Spinal cord (tissue), 10 donors: ENCODE data around the gene RHOH. TPM values are rescaled to one million over a fixed set of nuclear protein-coding genes. Genes with fewer than 3 reads are reported as not detected.

ENCODE experiments used
- DNase-seq, 6 donors: peaks; one replicate each; pipeline versions ENCODE4 v3.0.0 to v3.0.0-alpha.2; 2013 to 2015; ENCODE audit warnings: low spot score in 6 of 6, low read depth in 4 of 6
- H3K27ac ChIP-seq: one replicate; pipeline ENCODE4 v1.5.1; 2013; ENCODE audit warnings: low read depth, low read length, control low read depth
- H3K27me3 ChIP-seq: one replicate; pipeline ENCODE4 v1.6.1; 2013; ENCODE audit warnings: low read length; ENCODE audit not compliant: control insufficient read depth, insufficient read depth
- H3K36me3 ChIP-seq: one replicate; pipeline ENCODE4 v1.6.1; 2013; ENCODE audit warnings: low read length; ENCODE audit not compliant: control insufficient read depth, insufficient read depth
- H3K4me1 ChIP-seq: one replicate; pipeline ENCODE4 v1.6.1; 2013; ENCODE audit warnings: low read length; ENCODE audit not compliant: control insufficient read depth, insufficient read depth
- H3K4me3 ChIP-seq: one replicate; pipeline ENCODE4 v1.5.1; 2013; ENCODE audit warnings: low read depth, low read length, control low read depth
- H3K9me3 ChIP-seq: one replicate; pipeline ENCODE4 v1.6.1; 2013; ENCODE audit warnings: low read length; ENCODE audit not compliant: control insufficient read depth, insufficient read depth
- WGBS: methylation state at CpG from one replicate; pipeline ENCODE4 v1.1.5; 2013; ENCODE audit warnings: missing lambda C conversion rate; ENCODE audit not compliant: insufficient coverage; 5-methylcytosine and 5-hydroxymethylcytosine counted together
- polyA plus RNA-seq, 2 donors: library from polyadenylated mRNA; unstranded; fragments of 120-200 nt; gene quantifications; one replicate each; pipeline ENCODE4 v1.2.1, GENCODE V29; 2013; ENCODE audit not compliant: insufficient read length in 2 of 2
- total RNA-seq, 2 donors: library from RNA; depleted of rRNA in 1 of 2; stranded (reverse); fragments of 120-200 nt in 1 of 2; fragments of >200 nt in 1 of 2; gene quantifications; one replicate each; pipeline versions ENCODE4 v1.2.3 to v1.2.4, GENCODE V29; 2013 to 2014
- donor health status: healthy.

The RHOH gene
- total and polyA plus RNA-seq, 4 donors: 1.1 to 3.1 (median 1.5) TPM

DNA sequence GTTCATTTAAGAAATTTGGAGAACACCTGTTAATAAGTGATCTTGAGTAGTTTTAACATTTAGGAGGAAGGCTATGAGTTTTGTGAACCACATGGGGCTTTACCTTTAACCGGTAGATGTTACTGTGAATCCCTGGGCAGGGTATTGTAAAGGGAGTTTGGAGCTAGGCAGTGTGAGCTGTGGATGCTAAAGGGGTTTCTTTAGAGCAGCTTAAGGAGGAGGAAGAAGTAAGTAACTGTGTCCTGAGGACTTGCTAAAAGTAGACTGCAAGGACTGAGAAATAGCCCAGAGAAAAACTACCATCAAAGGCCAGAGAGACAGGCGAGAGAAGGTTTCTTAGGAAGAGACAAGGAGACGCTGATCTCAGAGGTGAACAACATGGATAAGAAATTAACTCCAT, 5.6 kb downstream of the RHOH start:
- no peaks in the 10 kb centered on the region for H3K9me3 ChIP-seq
- DNase-seq: no peak
- no peaks in the 10 kb centered on the region for H3K4me1 ChIP-seq
- no peak overlapping the region for H3K4me3 ChIP-seq
- no peak overlapping the region for H3K27ac ChIP-seq
- 89% methylated on average over 1 of the region's 3 CpGs for WGBS
- H3K27me3 ChIP-seq: no peaks in the 10 kb centered on the region
- H3K36me3 ChIP-seq: no peaks in the 10 kb centered on the region

DNA sequence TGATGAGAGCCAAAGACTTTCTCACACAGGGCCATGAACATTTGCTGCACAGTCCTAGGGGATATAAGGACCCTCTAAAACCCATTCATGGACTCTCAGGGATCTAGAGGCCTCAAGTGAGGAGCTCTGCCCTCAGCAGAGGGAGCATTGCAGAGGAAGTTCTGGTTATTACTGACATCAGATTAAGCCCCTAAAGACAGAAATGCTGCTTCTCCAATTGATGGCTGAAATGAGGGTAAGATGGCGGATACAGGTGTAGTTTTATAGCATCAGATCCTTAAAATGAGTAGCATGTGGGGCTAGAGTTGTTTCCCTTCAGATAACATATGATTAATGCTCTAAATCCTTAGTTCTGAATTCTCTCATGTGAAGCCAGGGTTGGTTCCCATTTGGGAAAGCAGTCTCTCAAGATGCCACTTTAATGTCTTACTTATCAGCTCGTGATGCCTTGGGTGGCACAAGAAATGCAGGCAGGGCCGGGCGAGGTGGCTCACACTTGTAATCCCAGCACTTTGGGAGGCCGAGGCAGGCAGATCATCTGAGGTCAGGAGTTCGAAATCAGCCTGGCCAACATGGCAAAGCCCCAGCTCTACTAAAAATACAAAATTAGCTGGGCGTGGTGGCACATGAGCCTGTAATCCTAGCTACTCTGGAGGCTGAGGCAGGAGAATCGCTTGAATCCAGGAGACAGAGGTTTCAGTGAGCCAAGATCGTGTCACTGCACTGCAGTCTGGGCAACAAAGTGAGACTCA, 7.9 kb downstream of the RHOH start:
- Histone ChIP-seq H3K4me3 (no peak overlapping the region), H3K9me3 (no peaks in the 10 kb centered on the region), H3K27ac (no peak overlapping the region), H3K36me3 (no peaks in the 10 kb centered on the region), H3K27me3 (no peaks in the 10 kb centered on the region), H3K4me1 (no peaks in the 10 kb centered on the region)
- no peak for DNase-seq
- 96% methylated on average over 8 of the region's 9 CpGs for WGBS

DNA sequence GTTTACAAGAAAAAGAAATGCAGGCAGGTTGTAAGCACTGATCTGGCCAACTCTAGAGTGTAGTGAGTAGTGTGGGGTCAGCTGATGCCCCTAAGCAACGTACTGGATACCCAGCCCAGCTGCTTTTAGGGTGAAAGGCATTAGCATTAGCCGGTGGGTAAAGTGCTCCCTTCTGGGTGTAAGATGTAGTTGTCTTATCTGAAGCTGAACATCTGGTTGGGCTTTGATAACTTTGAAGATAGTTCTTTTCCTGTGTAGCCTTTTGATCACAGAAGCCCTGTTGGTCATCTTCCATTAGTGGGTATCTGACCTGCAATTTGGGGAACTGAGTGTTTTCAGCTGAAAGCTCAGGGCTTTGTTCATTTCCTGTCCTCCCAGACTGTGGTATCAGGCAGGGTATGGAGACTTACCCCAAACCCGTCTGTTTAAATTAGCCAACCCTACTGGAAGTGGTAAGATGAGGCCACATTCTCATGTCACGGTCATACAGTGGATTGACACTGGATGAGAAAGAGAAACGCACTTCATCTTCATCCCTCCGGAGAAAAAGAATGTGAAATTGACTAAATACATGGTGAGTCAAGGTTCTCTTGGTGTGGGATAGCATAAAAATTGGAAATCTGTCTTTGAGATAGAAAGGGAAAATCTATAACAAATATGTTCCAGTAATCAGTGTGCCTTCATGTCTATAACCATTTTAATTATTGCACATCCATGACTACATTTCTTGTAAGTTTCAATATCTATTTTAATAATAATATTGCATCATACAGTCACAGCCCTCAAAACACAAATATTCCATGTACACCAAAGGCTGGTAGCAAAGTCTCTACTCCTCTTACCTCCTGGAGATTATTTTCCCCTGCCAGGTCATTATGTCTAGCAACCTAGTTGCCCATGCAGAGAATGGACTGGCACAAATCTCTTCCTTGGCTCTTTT, 8.7 kb downstream of the RHOH start:
- WGBS: 74% methylated on average over 2 of the region's 6 CpGs
- H3K4me1 ChIP-seq: no peaks in the 10 kb centered on the region
- no peak overlapping the region for H3K4me3 ChIP-seq
- H3K9me3 ChIP-seq: no peaks in the 10 kb centered on the region
- no peaks in the 10 kb centered on the region for H3K27me3 ChIP-seq
- DNase-seq: no peak
- H3K36me3 ChIP-seq: no peaks in the 10 kb centered on the region
- no peak overlapping the region for H3K27ac ChIP-seq

DNA sequence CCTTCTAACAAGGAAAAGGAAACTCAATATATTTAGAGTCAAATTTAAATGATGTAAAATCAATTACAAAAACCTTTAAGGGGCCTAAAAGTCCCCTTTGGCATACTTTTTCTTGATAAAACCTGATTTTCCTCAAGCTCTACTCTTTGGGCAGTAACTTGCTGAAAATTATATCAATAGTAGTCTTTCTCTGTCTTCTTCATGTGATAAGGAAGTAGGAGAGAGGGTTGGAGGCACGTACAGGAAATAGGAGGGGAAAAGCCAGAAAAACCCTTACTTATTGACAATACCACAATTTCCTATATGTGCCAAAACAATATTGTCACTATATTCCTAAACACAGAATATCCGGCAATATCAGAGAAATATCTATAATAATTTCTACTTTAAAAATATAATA, 9.6 kb downstream of the RHOH start:
- Histone ChIP-seq H3K9me3 (no peaks in the 10 kb centered on the region), H3K4me3 (no peak overlapping the region), H3K27me3 (no peaks in the 10 kb centered on the region), H3K27ac (no peak overlapping the region), H3K4me1 (no peaks in the 10 kb centered on the region), H3K36me3 (no peaks in the 10 kb centered on the region)
- no CpG with 5 or more reads among the region's 2 CpGs for WGBS
- no peak for DNase-seq

DNA sequence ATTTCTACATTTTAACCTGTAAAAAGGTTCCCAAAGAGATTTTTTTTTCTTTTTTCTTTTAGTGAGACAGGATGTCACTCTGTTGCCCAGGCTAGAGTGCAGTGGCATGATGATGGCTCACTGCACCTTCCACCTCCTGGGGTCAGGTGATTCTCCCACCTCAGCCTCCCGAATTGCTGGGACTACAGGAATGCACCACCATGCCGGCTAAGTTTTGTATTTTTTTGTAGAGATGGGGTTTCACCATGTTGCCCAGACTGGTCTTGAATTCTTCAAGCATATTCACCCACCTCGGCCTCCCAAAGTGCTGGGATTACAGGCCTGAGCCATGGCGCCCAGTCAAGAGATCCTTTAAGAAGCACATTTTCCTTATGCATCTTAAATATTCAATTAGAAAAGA, 12.6 kb downstream of the RHOH start:
- Histone ChIP-seq H3K4me3 (no peak overlapping the region), H3K27ac (no peak overlapping the region), H3K9me3 (no peaks in the 10 kb centered on the region), H3K36me3 (no peaks in the 10 kb centered on the region), H3K4me1 (no peaks in the 10 kb centered on the region), H3K27me3 (no peaks in the 10 kb centered on the region)
- no CpG with 5 or more reads among the region's 4 CpGs for WGBS
- DNase-seq: no peak

DNA sequence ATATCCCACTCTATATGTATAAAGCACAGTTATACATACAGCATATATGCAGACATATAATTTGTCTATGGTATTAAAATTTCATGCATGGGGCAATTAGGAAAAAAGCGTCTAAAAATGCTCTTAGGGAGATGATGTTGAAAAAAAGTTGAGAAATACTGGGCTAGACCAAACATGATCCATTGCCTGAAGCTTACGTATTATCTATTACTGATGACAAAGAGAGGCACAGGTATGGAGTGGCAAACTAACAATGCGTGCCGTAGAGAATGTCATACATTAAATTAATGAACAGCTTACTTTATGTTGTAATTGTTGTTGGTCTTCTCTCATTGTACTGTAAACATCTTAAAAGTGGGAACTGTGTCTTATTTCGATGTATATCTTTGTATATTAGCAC, 13.9 kb downstream of the RHOH start:
- DNase-seq: no peak
- H3K4me3 ChIP-seq: no peak overlapping the region
- no peaks in the 10 kb centered on the region for H3K27me3 ChIP-seq
- H3K4me1 ChIP-seq: no peaks in the 10 kb centered on the region
- no peak overlapping the region for H3K27ac ChIP-seq
- 100% methylated on average over 1 of the region's 5 CpGs for WGBS
- no peaks in the 10 kb centered on the region for H3K36me3 ChIP-seq
- H3K9me3 ChIP-seq: no peaks in the 10 kb centered on the region

DNA sequence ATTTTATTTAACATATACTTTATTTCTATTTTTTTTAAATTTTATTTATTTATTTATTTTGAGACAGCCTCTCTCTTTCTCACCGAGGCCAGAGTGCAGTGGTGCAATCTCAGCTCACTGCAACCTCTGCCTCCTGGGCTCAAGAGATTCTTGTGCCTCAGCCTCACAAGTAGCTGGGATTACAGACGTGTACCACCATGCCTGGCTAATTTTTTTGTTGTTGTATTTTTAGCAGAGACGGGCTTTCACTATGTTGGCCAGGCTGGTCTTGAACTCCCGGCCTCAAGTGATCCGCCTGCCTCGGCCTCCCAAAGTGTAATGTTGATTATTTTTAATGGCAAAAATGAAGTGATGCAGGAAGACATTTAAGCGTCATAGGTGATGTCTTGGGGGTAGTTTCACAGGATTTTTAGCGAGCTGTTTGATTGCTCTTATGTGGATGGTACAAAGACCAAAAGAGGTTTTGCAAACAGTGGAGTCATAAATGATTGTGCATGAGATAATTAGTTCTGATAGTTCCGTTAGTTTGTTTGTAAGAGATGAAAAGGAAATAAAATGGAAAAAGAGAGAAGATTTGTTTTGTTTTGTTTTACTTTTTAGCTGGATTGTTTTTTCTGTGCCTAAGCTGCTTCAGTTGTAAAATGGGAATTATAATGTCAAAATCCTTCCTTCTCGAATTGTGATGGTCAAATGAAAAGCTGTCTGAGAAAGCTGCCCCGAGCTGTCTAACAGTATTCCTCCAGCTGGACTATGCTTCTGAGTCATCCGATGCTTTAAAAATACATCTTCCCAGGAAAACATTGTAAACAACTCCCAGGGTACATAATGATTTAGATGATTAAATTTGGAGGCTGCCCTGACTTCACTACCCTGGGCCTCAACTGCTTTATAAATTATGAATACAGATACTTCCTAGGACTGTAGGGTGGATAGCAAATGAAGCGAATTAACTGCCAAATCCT, 14.7 kb downstream of the RHOH start:
- no peaks in the 10 kb centered on the region for H3K36me3 ChIP-seq
- H3K4me1 ChIP-seq: no peaks in the 10 kb centered on the region
- no peaks in the 10 kb centered on the region for H3K9me3 ChIP-seq
- peak in 1 of 6 donors; percentile 47 for DNase-seq
- H3K27me3 ChIP-seq: no peaks in the 10 kb centered on the region
- no peak overlapping the region for H3K4me3 ChIP-seq
- 90% methylated on average over 8 of the region's 13 CpGs for WGBS
- H3K27ac ChIP-seq: no peak overlapping the region

DNA sequence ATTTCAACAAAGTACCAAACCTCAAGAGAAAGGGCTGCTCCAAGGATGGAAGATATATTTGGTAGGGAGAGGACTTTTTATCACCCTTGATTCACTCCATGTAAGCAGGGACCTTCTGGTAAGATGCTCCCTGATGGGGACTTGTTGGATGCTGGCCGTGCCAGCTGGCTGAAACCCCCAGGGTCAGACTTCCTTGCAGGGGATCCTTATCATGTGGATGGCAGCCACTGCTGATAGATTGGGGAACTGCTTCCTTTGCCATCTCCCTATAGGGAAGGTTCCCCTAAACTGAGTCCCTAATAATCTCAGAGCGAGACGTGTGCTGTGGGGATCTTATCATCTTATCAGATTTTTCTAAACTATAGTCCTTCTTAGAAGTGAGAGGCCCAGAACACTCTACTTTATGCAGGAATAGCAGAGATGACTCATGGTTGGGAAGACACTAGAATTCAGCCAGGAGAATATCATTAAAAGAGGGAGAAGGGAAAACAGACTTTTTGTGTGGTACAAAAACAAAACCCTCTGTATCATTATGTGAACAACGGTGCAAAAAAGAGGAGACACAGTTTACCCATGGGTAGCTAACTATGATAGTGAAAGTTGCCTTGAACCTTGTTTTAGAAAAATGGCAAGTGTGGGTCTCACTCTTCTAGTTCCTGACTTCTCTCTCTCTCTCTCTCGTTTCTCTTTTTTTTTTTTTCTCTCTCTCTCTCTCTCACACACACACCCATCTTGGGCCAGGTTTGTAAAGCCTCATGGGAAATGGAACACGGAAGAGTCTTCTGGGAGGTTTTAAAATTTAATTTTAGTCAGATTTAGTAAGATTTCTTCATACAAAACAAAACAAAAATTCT, 16.1 kb downstream of the RHOH start:
- DNase-seq: no peak
- 40% methylated on average over 1 of the region's 6 CpGs for WGBS
- no peaks in the 10 kb centered on the region for H3K27me3 ChIP-seq
- H3K27ac ChIP-seq: no peak overlapping the region
- no peak overlapping the region for H3K4me3 ChIP-seq
- H3K36me3 ChIP-seq: no peaks in the 10 kb centered on the region
- no peaks in the 10 kb centered on the region for H3K9me3 ChIP-seq
- no peaks in the 10 kb centered on the region for H3K4me1 ChIP-seq
